NCI-H1048 (cell line): ENCODE data around the gene ICE1.

ENCODE experiments used
- DNase-seq: peaks from one replicate; lab custom pipeline; 2025; lab: John Stamatoyannopoulos, UW

ICE1 gene

DNA sequence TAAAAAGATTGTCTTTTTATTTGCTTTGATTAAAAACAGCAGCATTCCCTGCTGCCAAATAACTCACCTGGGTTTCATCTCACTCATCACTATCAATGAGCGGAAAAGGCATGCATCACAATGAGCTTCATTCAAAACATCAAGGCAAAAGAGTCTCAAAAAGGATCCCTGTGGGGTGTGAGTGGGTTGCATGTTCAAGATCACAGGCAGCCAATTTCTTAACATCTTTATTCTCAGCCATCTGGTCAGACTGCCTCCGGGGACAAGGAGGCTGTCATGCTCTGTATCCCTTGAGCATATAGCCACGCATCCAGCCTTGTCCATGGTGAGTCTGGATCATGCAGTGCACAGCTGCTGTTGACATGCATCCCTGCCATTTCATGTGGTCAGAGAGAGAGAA lies 117.1 kb downstream of the ICE1 start:
- DNase-seq: no peak
